ENCODE data around the gene ELOA.

- no peak for TF ChIP-seq CTCF (IDR thresholded peaks at IDR 0.05)
- TF ChIP-seq EZH2 (IDR thresholded peaks at IDR 0.05): no peak
These were observed 32.9 kb downstream of the ELOA start for GRCh38 chr1:23776217-23776616.
